Right kidney (tissue), 1 donor: ENCODE data around the gene ASAP2.

Source experiments
- DNase-seq: peaks from one replicate; pipeline ENCODE4 v3.0.0-alpha.2; 2016

The ASAP2 gene

DNA sequence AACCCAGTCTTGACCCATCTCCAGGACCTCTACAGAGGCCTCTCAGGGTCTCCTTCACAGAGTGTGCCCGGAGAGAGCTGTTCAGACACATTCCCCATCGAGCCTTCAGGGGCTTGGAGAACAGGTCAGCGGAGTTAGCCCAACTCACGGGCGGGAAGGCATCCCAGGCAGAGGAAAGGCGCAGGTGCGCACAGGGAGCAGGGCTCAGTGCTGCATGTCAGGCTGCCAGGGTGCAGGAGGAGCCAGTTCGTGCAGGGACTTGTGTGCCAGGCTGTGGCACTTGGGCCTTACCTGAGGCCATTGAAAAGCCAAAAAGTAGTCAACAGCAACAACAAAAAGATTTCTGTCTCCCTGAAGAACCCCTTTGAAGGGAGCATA is 112.7 kb downstream of the ASAP2 start:
- DNase-seq: no peak

- no peak for DNase-seq
These were observed 116.0 kb downstream of the ASAP2 start for GRCh38 chr2:9322576-9322975.

- DNase-seq: no peak
These were observed 118.8 kb downstream of the ASAP2 start for GRCh38 chr2:9325428-9325827.

- DNase-seq: no peak
These were observed 120.4 kb downstream of the ASAP2 start for GRCh38 chr2:9326975-9327374.

- no peak for DNase-seq
These were observed 121.3 kb downstream of the ASAP2 start for GRCh38 chr2:9327873-9328352.

DNA sequence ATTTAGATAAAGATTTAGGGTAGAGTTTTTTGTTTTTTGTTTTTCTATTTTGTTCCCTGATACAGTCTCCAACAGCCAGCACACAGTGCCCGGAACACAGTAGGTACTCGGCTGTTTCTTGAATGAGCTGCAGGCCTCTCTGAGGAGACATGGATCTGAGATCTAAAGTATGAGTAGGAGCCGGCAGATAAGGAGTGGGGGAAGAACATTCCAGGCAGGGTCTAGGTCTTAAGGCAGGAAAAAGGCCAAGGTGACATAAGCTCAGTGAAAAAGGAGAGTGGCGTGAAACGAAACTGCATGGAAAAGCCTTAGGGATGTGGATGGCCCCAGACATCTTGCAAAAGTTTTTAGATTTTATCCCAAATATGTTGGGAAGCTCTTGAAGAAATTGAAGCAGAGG is 122.3 kb downstream of the ASAP2 start:
- DNase-seq: no peak

DNA sequence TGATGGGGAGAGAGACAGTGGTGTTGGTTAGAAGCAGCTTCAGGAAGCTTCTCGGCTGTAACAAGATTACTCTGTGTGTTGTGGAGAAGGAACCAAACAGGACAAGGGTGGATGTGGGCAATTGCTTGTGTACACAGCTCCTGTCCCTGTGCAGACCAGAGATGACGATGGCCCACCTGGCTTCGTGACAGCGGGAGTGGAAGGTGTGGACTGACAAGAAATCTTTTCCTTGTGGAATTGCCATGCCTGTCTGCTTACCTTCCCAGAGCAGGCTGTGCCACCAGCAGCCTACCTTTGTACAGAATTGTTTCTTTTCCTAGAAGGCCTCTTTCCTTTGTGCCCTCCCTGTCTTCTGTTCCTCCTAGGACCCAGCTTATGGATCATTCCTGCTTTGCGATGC is 122.9 kb downstream of the ASAP2 start:
- DNase-seq: no peak

DNA sequence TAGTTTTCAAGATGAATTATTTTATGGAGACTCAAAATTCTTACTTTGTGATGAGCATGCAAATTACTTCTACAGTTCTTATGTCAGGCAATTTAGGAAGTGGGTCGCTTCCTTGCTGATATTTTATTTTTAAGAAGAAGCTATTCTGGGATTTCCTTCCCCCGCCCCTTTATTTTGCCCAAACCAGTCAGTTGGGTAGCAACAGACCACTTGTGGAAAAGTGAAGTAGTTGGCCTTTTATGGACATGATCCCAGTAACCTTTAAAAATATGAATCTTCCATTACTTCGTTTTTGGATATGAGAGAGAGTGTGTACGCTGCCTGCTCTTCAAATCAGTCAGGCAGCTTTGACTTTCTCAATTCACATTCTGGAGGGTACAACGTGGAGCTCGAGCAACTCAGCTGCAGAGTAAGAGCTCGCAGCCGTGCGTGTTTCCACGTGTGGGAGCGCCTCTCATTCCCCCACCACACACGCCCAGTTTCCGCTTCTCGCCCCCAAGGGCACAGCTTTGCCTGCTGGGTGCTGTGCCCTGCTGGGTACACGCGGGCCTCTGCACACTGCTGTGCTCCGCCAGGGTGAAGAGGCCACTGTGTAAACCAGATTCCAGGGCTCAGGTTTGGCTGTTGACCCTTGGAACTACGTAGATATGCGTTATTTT is 124.1 kb downstream of the ASAP2 start:
- no peak for DNase-seq

GRCh38 chr2:9331704-9332103 is 125.1 kb downstream of the ASAP2 start:
- no peak for DNase-seq

GRCh38 chr2:9332136-9332852 is 125.7 kb downstream of the ASAP2 start:
- no peak for DNase-seq

GRCh38 chr2:9332853-9333245 is 126.2 kb downstream of the ASAP2 start:
- DNase-seq: no peak

- DNase-seq: peak; percentile 29
These were observed 127.1 kb downstream of the ASAP2 start for GRCh38 chr2:9333591-9334171.

GRCh38 chr2:9334761-9335160 is 128.1 kb downstream of the ASAP2 start:
- DNase-seq: no peak

- DNase-seq: no peak
These were observed 128.8 kb downstream of the ASAP2 start for GRCh38 chr2:9335322-9335832.

DNA sequence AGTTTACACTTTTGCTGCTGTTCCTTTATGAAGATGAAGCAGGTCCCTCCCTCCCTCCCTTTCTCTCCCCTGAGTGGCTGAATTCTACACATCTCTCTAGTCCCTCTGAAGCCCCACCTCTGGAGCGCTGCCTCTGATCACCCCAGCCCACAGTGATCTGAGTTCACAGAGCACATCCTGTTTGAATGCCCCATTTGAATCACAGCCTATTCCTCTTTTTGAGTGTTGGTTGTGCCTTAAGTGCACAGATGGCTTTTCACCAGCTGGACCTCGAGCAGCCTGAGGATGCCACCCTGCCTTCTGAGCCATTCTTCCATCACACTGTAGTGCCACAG is 129.6 kb downstream of the ASAP2 start:
- no peak for DNase-seq

GRCh38 chr2:9336576-9337314 is 130.1 kb downstream of the ASAP2 start:
- DNase-seq: peak; percentile 61

- DNase-seq: no peak
These were observed 131.3 kb downstream of the ASAP2 start for GRCh38 chr2:9337901-9338300.

- DNase-seq: no peak
These were observed 134.8 kb downstream of the ASAP2 start for GRCh38 chr2:9341337-9341887.

GRCh38 chr2:9342659-9343058 is 136.0 kb downstream of the ASAP2 start:
- DNase-seq: no peak

GRCh38 chr2:9343524-9343923 is 136.9 kb downstream of the ASAP2 start:
- DNase-seq: no peak

DNA sequence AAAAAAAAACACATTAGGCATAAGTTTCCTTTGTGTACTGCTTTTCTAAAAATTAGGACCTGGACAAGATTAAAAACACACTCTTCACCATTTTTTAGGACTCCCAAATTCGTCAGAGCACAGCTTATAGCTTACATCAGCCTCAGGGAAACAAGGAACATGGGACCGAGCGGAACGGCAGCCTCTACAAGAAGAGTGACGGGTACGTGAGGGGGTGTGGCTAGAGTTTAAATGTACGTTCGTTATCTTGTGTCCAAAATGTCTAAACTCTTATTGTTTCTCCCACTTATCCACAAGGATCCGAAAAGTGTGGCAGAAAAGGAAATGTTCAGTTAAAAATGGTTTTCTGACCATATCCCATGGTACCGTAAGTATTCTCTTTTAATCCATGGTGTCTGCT is 137.8 kb downstream of the ASAP2 start:
- DNase-seq: no peak

GRCh38 chr2:9345343-9345742 is 138.7 kb downstream of the ASAP2 start:
- DNase-seq: no peak

DNA sequence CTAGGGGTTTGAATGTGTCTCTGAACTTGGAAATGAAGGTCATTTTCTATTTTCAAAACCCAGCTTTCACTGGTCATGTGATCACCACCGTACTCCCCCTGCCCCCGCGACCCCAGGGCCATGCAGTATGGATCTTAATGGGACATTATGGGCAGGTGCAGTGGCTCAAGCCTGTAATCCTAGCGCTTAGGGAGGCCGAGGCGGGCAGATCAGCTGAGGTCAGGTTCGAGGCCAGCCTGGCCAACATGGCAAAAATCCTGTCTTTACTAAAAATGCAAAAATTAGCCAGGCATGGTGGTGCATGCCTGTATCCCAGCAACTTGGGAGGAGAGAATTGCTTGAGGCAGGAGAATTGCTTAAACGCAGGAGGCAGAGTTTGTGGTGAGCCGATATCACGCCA is 139.4 kb downstream of the ASAP2 start:
- no peak for DNase-seq
